Breast epithelium (tissue), 4 donors: ENCODE measurements around the gene NRDE2. TPM values are rescaled to one million over a fixed set of nuclear protein-coding genes. Genes with fewer than 3 reads are reported as not detected.

Experiments
- DNase-seq, 2 donors: peaks; one replicate each; pipeline ENCODE4 v3.0.0-alpha.2; 2019; ENCODE audit warnings: low spot score in 2 of 2
- H3K27ac ChIP-seq, 2 donors: fragments of 200-600 bp; sonication (generic) in 1 of 2; one replicate each; pipeline ENCODE4 v1.5.1; 2016 to 2019; ENCODE audit warnings: mild to moderate bottlenecking in 1 of 2
- H3K27me3 ChIP-seq, 2 donors: fragments of 200-600 bp; sonication (generic) in 1 of 2; one replicate each; pipeline versions ENCODE4 v1.5.1 to v1.6.0; 2017 to 2019; ENCODE audit warnings: control low read depth in 1 of 2, mild to moderate bottlenecking in 1 of 2
- H3K36me3 ChIP-seq: fragments of 200-600 bp; one replicate; pipeline ENCODE4 v1.5.1; 2019
- H3K4me1 ChIP-seq, 2 donors: fragments of 200-600 bp; sonication (generic); one replicate each; pipeline ENCODE4 v1.5.1; 2016 to 2019; ENCODE audit warnings: control low read depth in 1 of 2
- H3K4me3 ChIP-seq, 3 donors: fragments of 200-600 bp; sonication (generic); 1 replicate in 2 of 3; 2 replicates in 1 of 3; pipeline ENCODE4 v1.5.1; 2016 to 2019; ENCODE audit warnings: mild to moderate bottlenecking in 3 of 3, moderate library complexity in 2 of 3
- H3K9me3 ChIP-seq, 2 donors: fragments of 200-600 bp; sonication (generic) in 1 of 2; one replicate each; pipeline ENCODE4 v1.5.1; 2016 to 2019; ENCODE audit warnings: control low read depth in 1 of 2
- POLR2A ChIP-seq: fragments of 450-650 bp; IDR thresholded peaks from one replicate; pipeline ENCODE4 v1.6.1; 2016; ENCODE audit warnings: antibody characterized with exemption, mild to moderate bottlenecking, moderate library complexity
- POLR2AphosphoS5 ChIP-seq, 3 donors: sonication (generic); formaldehyde crosslinking; IDR thresholded peaks; one replicate each; pipeline ENCODE4 v1.6.1; 2017; ENCODE audit warnings: antibody characterized with exemption in 3 of 3
- intact Hi-C: fragments of 100-400 bp; cut with DNase I; formaldehyde crosslinking; loops from one replicate; pipeline ENCODE4 v1.15.1; 2023; ENCODE audit warnings: low total_unique reads
- total RNA-seq, 3 donors: library from RNA; depleted of rRNA; stranded (reverse); fragments of >200 nt; gene quantifications; one replicate each; pipeline ENCODE4 v1.1.0, GENCODE V29; 2016
- TF ChIP-seq, protein P1 (sequence below), 3 donors: fragments of 450-650 bp; IDR thresholded peaks; one replicate each; pipeline ENCODE4 v1.5.1; 2016 to 2017; ENCODE audit warnings: antibody characterized with exemption in 3 of 3, mild to moderate bottlenecking in 3 of 3, moderate library complexity in 3 of 3

NRDE2 gene
- total RNA-seq, 3 donors from 2014 or later, result 9.3 to 19.8 (median 19.7) TPM

DNA sequence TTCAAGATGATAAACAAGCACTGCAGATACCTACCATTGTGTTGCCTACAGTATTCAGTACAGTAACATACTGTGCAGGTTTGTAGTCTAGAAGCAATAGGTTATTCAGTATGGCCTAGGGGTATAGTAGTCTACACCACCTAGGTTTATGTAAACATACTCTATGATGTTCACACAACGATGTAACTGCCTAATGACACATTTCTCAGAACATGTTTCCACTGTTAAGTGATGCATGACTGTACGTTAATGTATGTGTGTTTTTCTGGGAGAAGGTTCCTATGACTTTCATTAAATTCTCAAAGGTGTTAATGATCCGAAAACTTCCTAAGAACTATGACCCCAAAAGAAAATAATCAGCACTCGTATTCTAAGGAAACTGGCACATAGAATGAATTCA, 44.2 kb upstream of the NRDE2 start:
- TF ChIP-seq POLR2A, result no peak
- no peak for TF ChIP-seq POLR2AphosphoS5 (IDR thresholded peaks at IDR 0.05)
- TF ChIP-seq, protein P1, sequence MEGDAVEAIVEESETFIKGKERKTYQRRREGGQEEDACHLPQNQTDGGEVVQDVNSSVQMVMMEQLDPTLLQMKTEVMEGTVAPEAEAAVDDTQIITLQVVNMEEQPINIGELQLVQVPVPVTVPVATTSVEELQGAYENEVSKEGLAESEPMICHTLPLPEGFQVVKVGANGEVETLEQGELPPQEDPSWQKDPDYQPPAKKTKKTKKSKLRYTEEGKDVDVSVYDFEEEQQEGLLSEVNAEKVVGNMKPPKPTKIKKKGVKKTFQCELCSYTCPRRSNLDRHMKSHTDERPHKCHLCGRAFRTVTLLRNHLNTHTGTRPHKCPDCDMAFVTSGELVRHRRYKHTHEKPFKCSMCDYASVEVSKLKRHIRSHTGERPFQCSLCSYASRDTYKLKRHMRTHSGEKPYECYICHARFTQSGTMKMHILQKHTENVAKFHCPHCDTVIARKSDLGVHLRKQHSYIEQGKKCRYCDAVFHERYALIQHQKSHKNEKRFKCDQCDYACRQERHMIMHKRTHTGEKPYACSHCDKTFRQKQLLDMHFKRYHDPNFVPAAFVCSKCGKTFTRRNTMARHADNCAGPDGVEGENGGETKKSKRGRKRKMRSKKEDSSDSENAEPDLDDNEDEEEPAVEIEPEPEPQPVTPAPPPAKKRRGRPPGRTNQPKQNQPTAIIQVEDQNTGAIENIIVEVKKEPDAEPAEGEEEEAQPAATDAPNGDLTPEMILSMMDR (IDR thresholded peaks at IDR 0.05), result no peak
- no peak for DNase-seq
- no peak overlapping the region for H3K4me3 ChIP-seq
- H3K27me3 ChIP-seq, result no peaks in the 10 kb centered on the region
- no peak overlapping the region for H3K27ac ChIP-seq
- intact Hi-C loops, result no loop called here
- no peaks in the 10 kb centered on the region for H3K9me3 ChIP-seq
- H3K36me3 ChIP-seq, result no peaks in the 10 kb centered on the region
- no peaks in the 10 kb centered on the region for H3K4me1 ChIP-seq

DNA sequence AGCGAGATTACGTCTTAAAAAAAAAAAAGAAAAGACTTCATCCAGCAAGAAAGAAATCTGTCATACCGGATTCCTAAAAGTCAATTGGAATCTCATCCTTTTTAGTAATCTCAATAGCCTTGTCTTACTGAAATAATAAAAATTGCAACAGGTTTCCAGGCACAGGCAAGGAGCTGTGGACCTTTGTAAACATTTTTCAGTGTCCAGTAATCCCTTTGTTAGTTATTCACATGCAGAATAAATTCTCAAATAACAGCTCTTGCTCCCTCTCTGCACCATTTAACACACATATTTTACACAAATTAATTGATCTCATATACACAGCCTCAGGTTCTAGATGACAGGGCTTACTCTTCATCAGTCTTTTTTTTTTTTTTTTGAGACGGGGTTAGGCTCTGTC, 43.1 kb upstream of the NRDE2 start:
- no peaks in the 10 kb centered on the region for H3K36me3 ChIP-seq
- TF ChIP-seq POLR2A, result no peak
- no peak for TF ChIP-seq POLR2AphosphoS5 (IDR thresholded peaks at IDR 0.05)
- H3K4me1 ChIP-seq, result no peaks in the 10 kb centered on the region
- no peaks in the 10 kb centered on the region for H3K9me3 ChIP-seq
- H3K27me3 ChIP-seq, result no peaks in the 10 kb centered on the region
- no peak for DNase-seq
- intact Hi-C loops, result no loop called here
- H3K27ac ChIP-seq, result no peak overlapping the region
- H3K4me3 ChIP-seq, result no peak overlapping the region

DNA sequence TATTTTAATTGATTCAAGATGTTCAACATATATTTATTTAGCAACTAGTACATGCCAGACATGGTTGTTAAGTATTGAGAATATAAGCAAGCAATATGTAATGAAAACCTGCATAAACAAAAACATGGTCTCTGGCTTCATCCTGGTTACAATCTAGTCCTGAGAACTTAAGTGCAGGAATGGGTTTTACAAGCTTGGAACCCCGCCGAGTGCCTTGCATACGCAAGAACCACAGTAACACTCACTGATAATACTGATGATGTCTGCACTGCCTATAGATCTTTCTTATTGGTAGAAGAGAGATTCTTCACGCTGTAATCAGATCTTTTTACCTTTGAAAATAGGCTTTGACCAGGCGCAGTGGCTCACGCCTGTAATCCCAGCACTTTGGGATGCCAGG, 42.1 kb upstream of the NRDE2 start:
- no peaks in the 10 kb centered on the region for H3K4me1 ChIP-seq
- H3K9me3 ChIP-seq, result no peaks in the 10 kb centered on the region
- H3K4me3 ChIP-seq, result no peak overlapping the region
- TF ChIP-seq POLR2AphosphoS5 (IDR thresholded peaks at IDR 0.05) (no peak), POLR2A (no peak)
- TF ChIP-seq, protein P1 (IDR thresholded peaks at IDR 0.05), result no peak
- DNase-seq, result no peak
- H3K36me3 ChIP-seq, result no peaks in the 10 kb centered on the region
- H3K27me3 ChIP-seq, result no peaks in the 10 kb centered on the region
- intact Hi-C loops, result no loop called here
- H3K27ac ChIP-seq, result no peak overlapping the region

DNA sequence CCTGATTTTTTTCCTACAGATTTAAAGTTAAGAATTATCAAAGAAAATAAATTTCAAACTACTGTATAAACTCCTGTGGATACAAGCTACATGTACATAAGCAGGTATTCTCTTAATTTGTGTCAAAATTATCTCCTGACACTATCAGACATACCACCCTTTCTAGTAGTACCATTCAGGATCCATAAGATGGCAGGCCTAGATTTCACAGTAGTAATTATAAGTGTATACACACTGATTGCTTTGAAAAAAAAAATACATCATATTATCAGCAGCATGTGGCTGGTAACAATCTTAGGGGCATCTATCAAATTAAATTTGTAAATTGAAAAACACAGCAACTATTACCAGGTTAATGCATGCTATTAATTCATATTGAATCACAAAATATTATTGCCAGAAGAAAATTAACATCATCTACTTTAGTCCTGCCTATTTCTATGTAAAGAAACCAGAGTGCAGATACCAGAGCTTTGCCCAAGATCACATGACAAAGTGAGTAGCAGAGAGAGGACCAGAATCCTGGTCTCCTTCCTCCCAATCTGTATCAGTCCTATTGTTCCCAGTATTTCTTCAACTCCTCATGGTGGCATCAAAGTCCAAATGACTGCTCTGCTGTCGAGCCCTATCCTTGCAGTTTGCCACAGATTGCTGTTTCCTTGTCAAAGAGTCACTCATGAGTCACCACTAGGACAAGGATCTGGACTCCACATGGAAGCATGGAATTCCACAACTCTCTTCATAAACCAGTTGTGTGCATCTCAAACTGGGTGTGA, 37.4 kb upstream of the NRDE2 start:
- TF ChIP-seq POLR2AphosphoS5 (IDR thresholded peaks at IDR 0.05), result no peak
- TF ChIP-seq POLR2A, result no peak
- TF ChIP-seq, protein P1 (IDR thresholded peaks at IDR 0.05), result no peak
- Histone ChIP-seq H3K4me3 (no peak overlapping the region), H3K4me1 (no peaks in the 10 kb centered on the region), H3K27me3 (no peaks in the 10 kb centered on the region), H3K27ac (no peak overlapping the region), H3K9me3 (no peaks in the 10 kb centered on the region), H3K36me3 (no peaks in the 10 kb centered on the region)
- no peak for DNase-seq
- intact Hi-C loops, result no loop called here

DNA sequence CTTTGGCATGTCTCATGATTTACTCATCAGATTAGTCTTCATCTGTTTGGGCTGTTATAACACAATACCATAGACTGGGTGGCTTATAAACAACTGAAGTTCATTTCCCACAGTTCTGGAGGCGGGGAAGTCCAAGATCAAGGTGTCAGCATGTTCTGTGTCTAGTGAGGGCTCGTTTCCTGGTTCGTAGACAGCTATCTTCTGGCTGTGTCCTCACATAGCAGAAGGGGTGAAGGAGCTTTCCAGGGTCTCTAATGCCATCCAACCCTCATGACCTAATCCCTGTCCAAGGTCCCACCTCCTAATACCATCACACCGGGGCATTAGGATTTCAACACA, 30.8 kb upstream of the NRDE2 start:
- DNase-seq, result no peak
- TF ChIP-seq, protein P1 (IDR thresholded peaks at IDR 0.05), result no peak
- TF ChIP-seq POLR2AphosphoS5 (IDR thresholded peaks at IDR 0.05) (no peak), POLR2A (no peak)
- intact Hi-C loops, result no loop called here
- H3K4me1 ChIP-seq, result no peaks in the 10 kb centered on the region
- no peaks in the 10 kb centered on the region for H3K36me3 ChIP-seq
- H3K4me3 ChIP-seq, result no peak overlapping the region
- H3K27me3 ChIP-seq, result no peaks in the 10 kb centered on the region
- H3K27ac ChIP-seq, result no peak overlapping the region
- no peaks in the 10 kb centered on the region for H3K9me3 ChIP-seq
